HG02943 (cell line): ENCODE measurements around the gene CHAT.
"Not testable (repeated sequence)": the region's sequence is repeated elsewhere in the genome, so short reads cannot be mapped to it uniquely, and the experiment has no call there.

ENCODE experiments used
- ATAC-seq: cut with Tn5 transposase; IDR thresholded peaks from one replicate; pipeline ENCODE4 v1.9.1; 2021; ENCODE audit warnings: mild to moderate bottlenecking, low read depth, moderate library complexity; ENCODE audit not compliant: unreplicated experiment

CHAT gene

GRCh38 chr10:49678827-49679479, 65.1 kb downstream of the CHAT start:
- ATAC-seq: no peak

- ATAC-seq: no peak
These were observed 65.7 kb downstream of the CHAT start, which contains the start of gene C10orf53 for GRCh38 chr10:49679480-49679893. TSS of gene C10orf53 (plus strand) at chr10:49679651. CDS start at chr10:49679698, 47 bp downstream.

- not testable (repeated sequence) for ATAC-seq
These were observed 68.6 kb downstream of the CHAT start for GRCh38 chr10:49682449-49682848.

GRCh38 chr10:49682879-49683278, 69.0 kb downstream of the CHAT start:
- no peak for ATAC-seq

- no peak for ATAC-seq
These were observed 72.8 kb downstream of the CHAT start for GRCh38 chr10:49686651-49687050.

GRCh38 chr10:49688261-49688846, 74.5 kb downstream of the CHAT start:
- no peak for ATAC-seq

- ATAC-seq: no peak
These were observed 75.1 kb downstream of the CHAT start for GRCh38 chr10:49688920-49689319.

- ATAC-seq: no peak
These were observed 76.2 kb downstream of the CHAT start for GRCh38 chr10:49689882-49690510.

GRCh38 chr10:49690698-49691356, 77.0 kb downstream of the CHAT start:
- ATAC-seq: no peak

GRCh38 chr10:49691588-49691987, 77.8 kb downstream of the CHAT start:
- ATAC-seq: no peak

GRCh38 chr10:49694466-49694865, 80.6 kb downstream of the CHAT start:
- no peak for ATAC-seq

GRCh38 chr10:49696311-49696710, 82.5 kb downstream of the CHAT start:
- no peak for ATAC-seq

- no peak for ATAC-seq
These were observed 84.8 kb downstream of the CHAT start for GRCh38 chr10:49698679-49699078.

- no peak for ATAC-seq
These were observed 86.4 kb downstream of the CHAT start for GRCh38 chr10:49700211-49700610.

- no peak for ATAC-seq
These were observed 87.2 kb downstream of the CHAT start for GRCh38 chr10:49700997-49701396.

GRCh38 chr10:49707585-49707984, 93.7 kb downstream of the CHAT start:
- ATAC-seq: no peak

- ATAC-seq: no peak
These were observed 96.1 kb downstream of the CHAT start for GRCh38 chr10:49709934-49710333.

- no peak for ATAC-seq
These were observed 97.1 kb downstream of the CHAT start for GRCh38 chr10:49710966-49711365.

GRCh38 chr10:49711481-49711880, 97.6 kb downstream of the CHAT start:
- ATAC-seq: no peak

GRCh38 chr10:49713266-49713665, 99.4 kb downstream of the CHAT start:
- ATAC-seq: no peak
